Lung microvascular endothelial cell (primary cell): ENCODE results near the gene PRMT2. TPM values are rescaled to one million over a fixed set of nuclear protein-coding genes. Genes with fewer than 3 reads are reported as not detected.

Source experiments
- DNase-seq, 2 donors: peaks; one replicate each; pipeline versions ENCODE4 v3.0.0 to v3.0.0-alpha.2; 2010; ENCODE audit warnings: low read depth in 2 of 2
- total RNA-seq: library from RNA; depleted of rRNA; stranded (reverse); fragments of >200 nt; gene quantifications from 2 replicates; pipeline ENCODE4 v1.2.1, GENCODE V29; 2014

PRMT2 gene
- 92.6 and 136 TPM in 2 replicates for total RNA-seq

DNA sequence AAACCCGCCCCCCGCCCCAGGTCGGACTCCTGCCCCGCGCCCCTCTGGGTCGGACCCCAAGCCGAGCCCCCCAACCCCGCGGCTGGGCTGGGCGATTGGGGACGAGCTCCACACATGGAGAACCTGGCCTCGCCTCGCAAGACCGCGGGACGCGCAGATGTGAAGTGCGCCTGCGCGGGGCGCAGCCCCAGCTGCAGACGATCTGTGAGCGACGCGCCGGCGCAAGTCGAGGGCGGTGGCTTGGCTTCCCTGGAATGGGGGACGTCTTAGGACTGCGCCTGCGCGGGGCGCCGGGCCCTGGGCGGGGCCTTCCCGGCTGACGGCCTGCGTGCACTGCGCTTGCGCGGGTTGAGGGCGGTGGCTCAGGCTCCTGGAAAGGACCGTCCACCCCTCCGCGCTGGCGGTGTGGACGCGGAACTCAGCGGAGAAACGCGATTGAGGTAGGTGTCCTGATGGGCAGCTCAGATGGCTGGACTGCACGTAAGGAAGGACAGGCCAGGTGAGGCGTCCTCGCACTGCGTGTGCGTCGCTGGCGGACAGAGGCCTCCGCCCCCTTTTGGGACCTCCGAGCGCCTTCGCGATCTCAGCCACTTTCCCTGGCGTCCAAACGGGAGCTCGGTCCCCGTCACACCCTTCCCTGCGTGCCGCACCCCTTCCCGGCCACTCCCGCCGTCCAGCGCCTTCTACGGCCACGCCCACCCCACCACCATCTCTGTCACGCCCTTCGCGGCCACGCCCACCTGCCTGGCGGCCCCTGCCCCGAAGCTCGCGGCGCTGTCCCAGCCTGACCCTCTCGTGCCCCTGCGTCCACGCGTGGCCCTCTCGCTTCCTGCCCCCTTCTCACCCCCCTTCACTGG is at the start of gene PRMT2:
Gene PRMT2 (plus strand): TSS at position 351 of the 857 bp plus-strand sequence. CDS start 1,278 bp downstream, outside the sequence.
- DNase-seq, result peak; percentile 97 to 98

DNA sequence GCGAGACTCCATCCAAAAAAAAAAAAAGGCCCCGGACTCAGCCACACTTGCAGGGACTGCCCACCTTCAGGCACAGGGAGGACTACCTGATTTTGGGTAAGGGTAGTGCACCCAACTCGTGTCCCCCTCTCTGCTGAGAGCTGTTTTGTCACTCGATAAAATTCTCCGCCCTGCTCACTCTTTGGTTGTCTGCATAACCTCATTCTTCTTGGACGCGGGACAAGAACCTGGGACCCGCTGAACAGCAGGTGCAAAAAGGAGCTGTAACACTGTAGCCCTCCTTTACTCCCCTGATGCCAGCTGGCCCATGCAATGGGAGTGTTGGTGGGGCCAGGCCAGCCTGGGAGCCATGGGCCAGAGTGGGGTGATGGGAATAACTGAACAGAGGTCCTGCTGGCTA is 41.2 kb upstream of the PRMT2 start:
- DNase-seq, result peak in 1 of 2 donors; percentile 12

DNA sequence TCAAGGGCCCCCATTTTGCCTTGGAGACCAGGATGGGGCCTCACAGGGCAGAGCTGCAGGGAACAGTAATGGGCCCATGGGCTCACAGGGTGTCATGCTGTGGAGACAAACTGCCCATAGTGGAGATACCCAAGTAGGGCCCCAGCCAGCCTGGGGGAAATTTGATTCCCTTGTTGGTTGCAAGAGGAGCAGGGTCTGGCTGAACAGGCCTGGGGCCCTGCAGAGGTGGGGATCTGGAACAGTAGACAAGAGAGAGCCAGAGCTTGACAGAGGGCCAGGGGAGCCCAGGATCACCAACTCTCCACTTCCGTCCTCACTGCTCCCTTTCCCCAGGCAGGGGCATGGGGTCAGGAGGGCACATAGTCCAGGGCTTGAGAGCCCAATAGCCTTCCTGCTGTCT is 39.3 kb upstream of the PRMT2 start:
- no peak for DNase-seq

GRCh38 chr21:46597031-46597430 is 38.4 kb upstream of the PRMT2 start:
- DNase-seq, result no peak

- DNase-seq, result no peak
Measured at GRCh38 chr21:46597896-46598343, 37.6 kb upstream of the PRMT2 start.

DNA sequence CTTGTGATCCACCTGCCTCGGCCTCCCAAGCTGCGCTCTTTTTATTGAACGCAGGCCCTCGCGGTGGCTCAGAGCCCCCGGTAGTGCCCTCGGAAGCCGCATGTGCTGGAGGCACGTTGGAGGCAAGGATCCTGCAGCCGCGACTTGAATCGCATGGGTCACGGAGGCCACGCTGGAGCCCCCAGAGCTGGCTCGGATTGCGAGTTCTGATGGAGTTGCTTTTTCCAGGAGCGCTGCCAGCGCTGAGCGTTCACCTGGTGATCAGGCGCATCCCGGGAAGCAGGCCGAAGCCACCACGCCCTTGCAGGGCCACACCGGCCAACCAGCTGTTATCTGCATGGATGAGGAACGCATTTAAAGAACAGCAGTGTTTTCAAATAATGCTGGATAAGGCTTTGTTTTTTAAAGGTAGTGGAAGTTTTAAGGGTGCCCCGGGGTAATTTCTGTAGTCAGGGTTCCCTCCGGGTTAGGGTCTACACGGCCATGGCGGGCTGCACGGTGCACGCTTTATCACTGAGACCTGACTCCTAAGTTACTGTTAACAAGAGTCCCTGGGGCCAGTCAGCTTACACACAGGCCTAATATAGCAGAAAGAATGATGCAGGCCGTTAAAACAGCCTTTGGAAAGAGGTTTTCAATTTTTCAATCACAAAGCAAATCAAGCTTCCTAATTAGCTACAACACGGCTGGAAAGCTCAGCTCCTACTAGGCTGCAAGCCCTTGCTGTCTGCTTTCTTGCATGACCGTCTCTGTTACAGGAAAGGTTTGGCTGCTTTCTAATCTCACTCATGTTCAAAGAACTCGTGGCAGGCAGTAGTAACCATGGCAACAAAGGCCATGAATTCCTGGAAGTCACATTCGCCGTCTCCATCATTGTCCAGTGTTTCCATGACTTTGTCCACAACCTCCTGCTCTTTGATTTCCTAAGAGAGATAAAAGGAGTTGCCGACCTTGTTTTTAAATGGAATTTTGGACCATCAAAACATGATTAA is 36.6 kb upstream of the PRMT2 start:
- peak; percentile 94 to 95 for DNase-seq

- no peak for DNase-seq
Measured at GRCh38 chr21:46600305-46600704, 35.2 kb upstream of the PRMT2 start.

DNA sequence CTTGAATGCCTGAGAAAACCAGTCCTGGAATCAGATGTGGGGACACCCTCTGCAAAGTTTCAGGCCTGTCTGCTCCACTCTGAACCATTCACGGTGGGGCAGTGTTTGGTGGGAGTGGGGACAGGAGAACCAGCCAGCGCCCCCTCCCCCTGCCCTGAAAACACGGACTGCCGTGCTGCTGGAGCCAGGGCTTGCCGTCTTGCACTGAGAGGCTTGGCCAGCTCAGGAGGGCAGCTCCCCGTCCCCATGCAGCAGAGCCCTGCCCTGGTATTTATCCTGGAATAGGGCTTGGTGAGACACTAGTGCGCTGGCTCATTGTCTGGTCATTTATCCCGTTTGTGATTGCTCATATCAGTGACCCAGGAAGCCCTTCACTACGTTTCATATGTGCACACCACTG is 34.5 kb upstream of the PRMT2 start:
- no peak for DNase-seq

GRCh38 chr21:46603228-46603627 is 32.2 kb upstream of the PRMT2 start:
- DNase-seq, result no peak

DNA sequence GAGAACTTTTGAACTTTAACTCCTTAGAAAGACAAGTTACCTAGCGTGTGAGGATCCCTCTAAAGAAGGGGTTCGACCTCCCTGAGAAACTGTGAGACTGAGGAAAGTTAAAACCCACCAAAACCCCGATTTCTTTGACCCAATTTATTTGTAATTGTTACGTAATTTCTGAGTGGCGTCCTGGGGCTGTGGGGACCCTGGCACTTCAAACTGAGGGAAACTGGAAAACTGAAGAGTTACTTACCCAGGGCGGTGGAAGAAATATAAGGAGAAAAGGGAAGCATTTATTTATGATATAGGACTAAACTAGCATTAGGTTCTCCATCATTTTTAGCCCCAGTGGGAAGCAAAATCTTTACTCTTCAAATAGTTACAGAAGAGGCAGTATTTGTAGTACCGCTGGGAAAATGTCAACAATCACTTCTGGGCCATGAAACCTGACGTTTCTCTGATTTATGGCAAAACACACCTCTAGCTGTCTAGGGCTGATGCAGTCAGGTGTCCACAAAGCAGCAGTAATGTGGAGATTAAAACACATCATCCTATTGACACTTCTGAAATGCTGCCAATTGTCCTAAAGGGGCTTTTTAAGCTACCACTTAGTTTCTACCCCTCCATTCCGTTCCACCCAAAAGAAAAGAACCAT is 31.0 kb upstream of the PRMT2 start:
- DNase-seq, result no peak

- DNase-seq, result no peak
Measured at GRCh38 chr21:46604975-46605766, 30.3 kb upstream of the PRMT2 start, which contains the start of gene S100B. Gene S100B, minus strand, starts transcription at chr21:46605082. Its CDS starts 2,667 bp downstream, at chr21:46602415.

DNA sequence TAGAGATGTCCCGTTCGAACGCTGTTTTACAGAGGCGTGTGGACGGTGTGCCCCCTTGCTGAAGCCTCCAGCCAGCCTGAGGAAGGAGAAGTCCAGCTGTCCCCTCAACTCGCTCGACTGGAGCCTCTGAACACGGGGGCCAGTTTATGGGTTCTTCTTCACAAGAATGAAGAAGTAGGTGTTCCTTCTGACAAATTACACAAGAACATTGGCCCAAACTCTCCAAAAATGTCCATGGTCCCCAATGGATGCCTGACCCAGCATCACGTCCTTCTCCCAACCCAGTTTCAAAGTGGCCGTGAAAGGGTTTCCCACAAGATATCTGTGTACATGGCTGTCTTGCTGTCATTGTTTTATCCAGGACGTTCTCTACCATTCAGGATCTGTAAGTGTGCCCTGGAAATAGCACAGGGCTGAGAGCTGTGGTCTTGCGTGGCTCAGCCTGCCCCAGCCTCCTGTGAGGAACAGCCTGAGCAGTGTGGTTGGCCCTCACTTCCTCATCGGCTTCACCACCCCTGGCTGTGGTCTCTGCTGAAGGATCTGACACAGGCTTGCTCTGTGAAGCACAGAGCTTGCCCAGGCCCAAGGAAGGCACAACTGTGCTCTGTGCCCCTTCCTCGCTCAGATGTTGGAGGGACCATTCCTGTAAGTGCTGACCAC is 29.6 kb upstream of the PRMT2 start:
- DNase-seq, result no peak

DNA sequence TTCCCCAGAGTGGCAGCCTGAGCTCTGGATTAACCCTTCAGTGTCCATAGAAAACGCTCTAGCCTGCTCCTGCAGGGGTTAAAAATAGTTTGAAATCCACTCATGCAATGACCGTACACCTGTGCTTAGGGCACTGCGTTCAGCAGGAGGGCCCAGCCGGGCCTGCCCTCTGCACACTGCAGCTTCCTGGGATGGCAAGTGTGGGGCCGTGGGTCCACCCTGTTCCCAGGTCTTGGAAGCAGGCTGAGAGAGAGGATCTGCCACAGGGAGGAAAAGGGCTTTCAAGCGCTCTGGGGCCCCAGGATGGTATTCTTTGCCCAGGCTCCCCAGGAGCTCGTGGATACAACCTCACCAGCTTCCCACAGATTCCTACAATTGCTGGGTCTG is 29.1 kb upstream of the PRMT2 start:
- no peak for DNase-seq

GRCh38 chr21:46607636-46608035 is 27.8 kb upstream of the PRMT2 start:
- DNase-seq, result no peak

DNA sequence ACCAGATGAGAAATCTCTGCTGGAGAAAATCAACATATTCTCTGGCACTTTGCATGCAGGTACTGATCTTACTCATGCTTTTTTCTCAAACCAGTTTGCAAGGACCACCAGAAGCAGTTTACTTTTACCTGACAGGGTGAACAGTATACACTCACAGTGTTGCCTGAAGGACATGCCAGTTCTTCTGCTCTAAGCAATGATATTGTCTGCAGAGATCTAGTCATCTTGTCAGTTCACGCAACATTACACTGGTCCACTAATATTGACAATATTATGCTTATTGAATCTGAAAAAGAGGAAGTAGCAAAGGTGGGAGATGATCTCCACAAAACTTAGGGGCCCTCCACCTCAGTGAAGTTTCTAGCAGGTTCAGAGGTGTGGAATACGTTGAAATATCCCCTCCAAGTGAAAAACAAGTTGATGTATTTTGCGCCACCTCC is 26.8 kb upstream of the PRMT2 start:
- no peak for DNase-seq

DNA sequence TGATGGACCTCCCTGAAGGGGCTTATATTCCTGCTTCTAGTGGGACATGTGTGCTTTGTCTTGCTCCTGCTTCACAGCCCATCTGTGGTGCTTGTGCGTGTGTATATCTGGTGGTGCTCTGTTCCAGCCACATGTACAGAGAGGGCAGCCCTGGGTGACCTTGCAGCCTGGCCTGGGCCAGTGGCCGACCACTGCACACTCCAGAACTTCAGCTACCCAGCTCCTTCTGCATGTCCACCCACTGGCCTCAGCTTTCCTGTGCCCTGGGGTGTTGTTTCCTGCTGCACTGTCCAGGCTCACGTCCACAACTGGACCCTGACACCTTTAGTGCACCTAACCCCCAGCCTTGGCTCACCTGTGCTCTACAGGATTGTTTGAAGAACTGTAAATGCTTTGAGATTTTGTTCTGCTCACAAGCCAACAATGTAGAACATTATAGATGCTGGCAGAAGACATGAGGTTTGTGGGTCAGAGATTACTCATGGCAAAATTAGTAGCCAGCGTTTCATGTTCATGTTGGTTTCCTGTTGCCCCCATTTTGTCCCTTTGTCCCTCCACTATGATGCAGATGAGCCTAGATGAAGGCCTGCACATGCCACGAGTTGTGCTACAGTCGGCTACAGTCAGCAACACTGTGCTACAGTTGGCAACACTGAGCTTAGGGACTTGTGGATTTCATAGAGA is 25.3 kb upstream of the PRMT2 start:
- no peak for DNase-seq

- DNase-seq, result no peak
Measured at GRCh38 chr21:46613391-46613790, 22.1 kb upstream of the PRMT2 start.

DNA sequence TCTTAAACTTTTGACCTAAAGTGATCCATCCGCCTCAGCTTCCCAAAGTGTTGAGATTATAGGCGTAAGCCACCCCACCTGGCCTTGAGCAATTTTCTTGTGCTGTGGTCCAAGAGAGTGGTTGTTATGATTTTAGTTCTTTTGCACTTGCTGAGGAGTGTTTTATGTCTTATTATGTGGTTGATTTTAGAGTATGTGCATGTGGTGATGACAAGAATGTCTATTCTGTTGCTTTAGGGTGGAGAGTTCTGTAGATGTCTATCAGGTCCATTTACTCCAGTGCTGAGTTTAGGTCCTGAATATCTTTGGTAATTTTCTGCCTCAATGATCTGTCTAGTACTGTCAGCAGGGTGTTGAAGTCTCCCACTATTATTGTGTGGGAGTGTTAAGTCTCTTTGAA is 19.4 kb upstream of the PRMT2 start:
- no peak for DNase-seq

GRCh38 chr21:46616656-46617055 is 18.8 kb upstream of the PRMT2 start:
- no peak for DNase-seq
